Measurements from ENCODE around the gene LAMC3.

LAMC3 gene

GRCh38 chr9:131125288-131126058 lies 116.5 kb downstream of the LAMC3 start, which contains the start of gene NUP214:
Gene NUP214 (plus strand): TSS chr9:131125586. CDS start chr9:131125705, 119 bp downstream.
- peak; percentile 91 to 95 for DNase-seq

- no peak for DNase-seq
Measured at GRCh38 chr9:131126059-131126426, 117.1 kb downstream of the LAMC3 start.

GRCh38 chr9:131129183-131129582 lies 120.2 kb downstream of the LAMC3 start:
- DNase-seq = no peak

- no peak for DNase-seq
Measured at GRCh38 chr9:131138676-131139075, 129.7 kb downstream of the LAMC3 start.

GRCh38 chr9:131140112-131140511 lies 131.1 kb downstream of the LAMC3 start:
- no peak for DNase-seq

- DNase-seq = no peak
Measured at GRCh38 chr9:131140550-131140949, 131.6 kb downstream of the LAMC3 start.

GRCh38 chr9:131142160-131142559 lies 133.2 kb downstream of the LAMC3 start:
- DNase-seq = no peak

Measured in NCI-H446 (cell line).